Adrenal gland (tissue), 5 donors: ENCODE data around the gene PRIM2.
"Not testable (repeated sequence)": the region's sequence is repeated elsewhere in the genome, so short reads cannot be mapped to it uniquely, and the experiment has no call there.

ENCODE experiments used
- CTCF ChIP-seq, 6 experiments: fragments of 450-650 bp in 4 of 6; fragments of 200-600 bp in 2 of 6; sonication (generic) in 1 of 6; IDR thresholded peaks; 1 replicate in 5 of 6; 2 replicates in 1 of 6; pipeline versions ENCODE4 v1.5.1 to v1.8.0; 2016 to 2021; ENCODE audit warnings: antibody characterized with exemption in 6 of 6, mild to moderate bottlenecking in 2 of 6, moderate library complexity in 1 of 6
- POLR2A ChIP-seq, 2 donors: fragments of 450-650 bp; IDR thresholded peaks; one replicate each; pipeline ENCODE4 v1.6.1; 2017; ENCODE audit warnings: antibody characterized with exemption in 2 of 2, mild to moderate bottlenecking in 2 of 2, moderate library complexity in 1 of 2
- donor health status: DM: no; HTN: no; CAD: no.

GRCh38 chr6:57444787-57445186, 127.4 kb downstream of the PRIM2 start:
- not testable (repeated sequence) for TF ChIP-seq CTCF, POLR2A (IDR thresholded peaks at IDR 0.05)
